ENCODE results near the gene LSM14B.

Gene LSM14B

DNA sequence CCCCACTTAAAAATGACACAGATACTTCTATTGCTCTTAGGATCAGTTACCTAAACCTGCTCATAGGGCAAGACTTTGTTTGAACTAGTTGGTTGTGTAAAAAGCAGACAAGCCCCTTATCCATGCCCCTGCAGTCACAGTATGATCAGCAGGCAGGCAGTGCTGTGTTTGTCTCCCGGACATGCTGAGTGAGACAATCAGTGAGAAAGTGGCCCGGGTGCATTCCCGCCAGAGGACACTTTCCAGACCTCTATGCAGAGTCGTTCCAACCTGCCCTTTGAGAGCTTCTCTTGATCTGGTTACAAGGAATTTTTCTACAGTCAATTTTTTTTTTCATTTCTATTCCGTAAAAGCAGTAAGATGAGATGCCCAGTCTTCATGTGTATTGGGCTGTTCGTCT, 6.2 kb downstream of the LSM14B start:
- no peak for TF ChIP-seq EZH2 (IDR thresholded peaks at IDR 0.05; ENCODE audit: borderline replicate concordance, low read length)
- TF ChIP-seq, protein P1, sequence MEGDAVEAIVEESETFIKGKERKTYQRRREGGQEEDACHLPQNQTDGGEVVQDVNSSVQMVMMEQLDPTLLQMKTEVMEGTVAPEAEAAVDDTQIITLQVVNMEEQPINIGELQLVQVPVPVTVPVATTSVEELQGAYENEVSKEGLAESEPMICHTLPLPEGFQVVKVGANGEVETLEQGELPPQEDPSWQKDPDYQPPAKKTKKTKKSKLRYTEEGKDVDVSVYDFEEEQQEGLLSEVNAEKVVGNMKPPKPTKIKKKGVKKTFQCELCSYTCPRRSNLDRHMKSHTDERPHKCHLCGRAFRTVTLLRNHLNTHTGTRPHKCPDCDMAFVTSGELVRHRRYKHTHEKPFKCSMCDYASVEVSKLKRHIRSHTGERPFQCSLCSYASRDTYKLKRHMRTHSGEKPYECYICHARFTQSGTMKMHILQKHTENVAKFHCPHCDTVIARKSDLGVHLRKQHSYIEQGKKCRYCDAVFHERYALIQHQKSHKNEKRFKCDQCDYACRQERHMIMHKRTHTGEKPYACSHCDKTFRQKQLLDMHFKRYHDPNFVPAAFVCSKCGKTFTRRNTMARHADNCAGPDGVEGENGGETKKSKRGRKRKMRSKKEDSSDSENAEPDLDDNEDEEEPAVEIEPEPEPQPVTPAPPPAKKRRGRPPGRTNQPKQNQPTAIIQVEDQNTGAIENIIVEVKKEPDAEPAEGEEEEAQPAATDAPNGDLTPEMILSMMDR (IDR thresholded peaks at IDR 0.05; ENCODE audit: low read length) = no peak
- no peak overlapping the region; the same call in 1 of the 2 replicates for H3K9ac ChIP-seq (ENCODE audit: low read length)

DNA sequence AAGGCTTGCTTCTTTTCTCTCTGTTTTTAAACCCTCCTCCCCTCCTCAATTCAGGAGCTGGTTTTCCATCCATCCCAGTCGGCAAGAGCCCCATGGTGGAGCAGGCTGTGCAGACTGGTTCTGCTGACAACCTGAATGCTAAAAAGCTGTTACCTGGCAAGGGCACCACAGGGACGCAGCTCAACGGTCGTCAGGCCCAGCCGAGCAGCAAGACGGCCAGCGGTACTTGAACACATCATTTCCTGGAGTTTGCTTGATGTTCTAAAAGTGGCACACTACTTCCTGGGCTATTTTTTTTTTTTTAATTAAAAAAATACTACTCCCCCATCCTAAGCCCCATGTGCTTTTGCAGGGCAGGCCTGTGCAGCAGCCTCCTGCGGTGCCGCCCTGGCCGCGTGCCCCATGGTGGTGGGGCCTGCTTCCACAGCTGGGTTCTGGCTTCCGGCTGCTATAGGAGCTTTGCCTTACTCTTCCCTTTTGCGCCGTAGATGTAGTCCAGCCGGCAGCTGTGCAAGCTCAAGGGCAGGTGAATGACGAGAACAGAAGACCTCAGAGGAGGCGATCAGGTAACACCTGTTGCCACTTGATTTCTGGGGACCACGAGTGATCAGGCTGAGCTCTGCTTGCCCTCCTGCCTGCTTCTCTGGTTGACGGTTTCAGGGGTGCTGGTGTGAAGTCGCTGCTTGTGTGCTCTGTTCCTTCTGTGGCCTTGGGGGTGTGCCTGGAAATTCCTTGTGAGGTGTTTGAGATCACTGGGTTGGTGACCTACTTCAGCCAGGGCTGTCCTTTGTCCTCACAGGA, 7.7 kb downstream of the LSM14B start:
- peaks cover 99% of the 10 kb centered on the region for H3K36me3 ChIP-seq (ENCODE audit: insufficient read depth, low read length)
- TF ChIP-seq EZH2 (IDR thresholded peaks at IDR 0.05; ENCODE audit: borderline replicate concordance, low read length) = no peak
- TF ChIP-seq, protein P1 (IDR thresholded peaks at IDR 0.05; ENCODE audit: low read length) = no peak
- peaks cover 17% of the 10 kb centered on the region for H3K4me1 ChIP-seq (ENCODE audit: insufficient read depth, low read length, severe bottlenecking)
- H3K9me2 ChIP-seq (ENCODE audit: low read depth, low read length) = no peaks in the 10 kb centered on the region
- no peak overlapping the region for H2AFZ ChIP-seq (ENCODE audit: low read length)
- H3K4me3 ChIP-seq (ENCODE audit: low read depth, low read length, poor library complexity, severe bottlenecking) = no peak overlapping the region
- H3K4me2 ChIP-seq (ENCODE audit: low read length) = peak overlapping the region; percentile 11; the same call in 1 of the 2 replicates
- no peaks in the 10 kb centered on the region for H4K20me1 ChIP-seq (ENCODE audit: insufficient read depth, low read length)
- peak overlapping the region; percentile 23; the same call in 1 of the 2 replicates for H3K9ac ChIP-seq (ENCODE audit: low read length)
- H3K79me2 ChIP-seq (ENCODE audit: insufficient read depth, low read length) = no peaks in the 10 kb centered on the region
- no peaks in the 10 kb centered on the region for H3K27me3 ChIP-seq (ENCODE audit: insufficient read depth, low read length)
- H3F3A ChIP-seq (ENCODE audit: insufficient read depth, low read length) = no peaks in the 10 kb centered on the region
- peak overlapping the region; percentile 55 for H3K27ac ChIP-seq (ENCODE audit: low read depth, low read length, poor library complexity, severe bottlenecking)
- no peaks in the 10 kb centered on the region for H3K9me3 ChIP-seq (ENCODE audit: low read length)

More for the DNA sequence above, 6.2 kb downstream of the LSM14B start:
- Histone ChIP-seq H3K79me2 (ENCODE audit: insufficient read depth, low read length) (no peaks in the 10 kb centered on the region), H3K9me2 (ENCODE audit: low read depth, low read length) (no peaks in the 10 kb centered on the region), H4K20me1 (ENCODE audit: insufficient read depth, low read length) (no peaks in the 10 kb centered on the region), H2AFZ (ENCODE audit: low read length) (no peak overlapping the region), H3K27ac (ENCODE audit: low read depth, low read length, poor library complexity, severe bottlenecking) (no peak overlapping the region), H3F3A (ENCODE audit: insufficient read depth, low read length) (no peaks in the 10 kb centered on the region), H3K9me3 (ENCODE audit: low read length) (no peaks in the 10 kb centered on the region), H3K27me3 (ENCODE audit: insufficient read depth, low read length) (no peaks in the 10 kb centered on the region), H3K4me3 (ENCODE audit: low read depth, low read length, poor library complexity, severe bottlenecking) (no peak overlapping the region), H3K36me3 (ENCODE audit: insufficient read depth, low read length) (peaks cover 96% of the 10 kb centered on the region), H3K4me2 (ENCODE audit: low read length) (no peak overlapping the region), H3K4me1 (ENCODE audit: insufficient read depth, low read length, severe bottlenecking) (peaks cover 25% of the 10 kb centered on the region)

DNA sequence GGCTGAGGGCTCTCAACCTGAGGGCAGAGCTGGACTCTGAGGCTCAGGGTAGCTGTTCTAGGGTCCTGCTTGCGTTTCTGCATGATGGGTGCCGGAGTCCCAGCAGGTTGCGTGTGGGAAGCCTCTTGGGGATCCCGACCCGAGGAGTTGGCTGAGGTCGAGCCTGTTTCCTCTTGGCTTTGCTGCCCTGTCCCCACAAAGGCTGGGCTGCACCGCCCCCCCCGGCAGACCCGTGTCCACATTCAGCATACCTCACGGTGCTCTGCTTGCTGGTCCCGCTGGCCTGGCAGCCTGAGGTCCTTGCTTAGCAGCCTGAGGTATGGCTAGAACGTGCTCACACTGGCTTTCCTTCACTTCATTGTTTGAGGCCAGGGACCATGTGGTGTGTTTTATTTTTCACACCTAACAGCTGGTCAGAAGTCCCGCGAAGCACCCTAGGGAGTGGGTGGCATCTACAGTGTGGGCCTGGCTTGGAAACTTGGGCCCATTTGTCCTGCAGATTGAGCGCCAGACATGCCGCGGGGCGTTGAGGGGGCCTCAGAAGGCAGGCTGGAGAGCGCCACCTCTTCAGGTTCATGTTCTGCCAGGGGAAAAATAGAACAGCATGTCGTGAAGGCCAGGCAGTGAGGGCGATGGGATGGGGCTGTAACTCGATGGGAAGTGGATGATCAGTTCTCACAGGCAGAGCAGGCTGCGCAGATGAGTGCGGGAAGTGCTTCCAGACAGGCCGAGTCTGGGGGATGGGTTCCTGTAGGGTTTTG, 9.5 kb downstream of the LSM14B start:
- no peaks in the 10 kb centered on the region for H3K9me2 ChIP-seq (ENCODE audit: low read depth, low read length)
- no peak overlapping the region for H3K4me2 ChIP-seq (ENCODE audit: low read length)
- H3K4me1 ChIP-seq (ENCODE audit: insufficient read depth, low read length, severe bottlenecking) = peaks cover 17% of the 10 kb centered on the region
- H3K27me3 ChIP-seq (ENCODE audit: insufficient read depth, low read length) = no peaks in the 10 kb centered on the region
- no peak overlapping the region for H3K27ac ChIP-seq (ENCODE audit: low read depth, low read length, poor library complexity, severe bottlenecking)
- no peak overlapping the region for H3K9ac ChIP-seq (ENCODE audit: low read length)
- no peaks in the 10 kb centered on the region for H4K20me1 ChIP-seq (ENCODE audit: insufficient read depth, low read length)
- TF ChIP-seq, protein P1 (IDR thresholded peaks at IDR 0.05; ENCODE audit: low read length) = no peak
- no peak for TF ChIP-seq EZH2 (IDR thresholded peaks at IDR 0.05; ENCODE audit: borderline replicate concordance, low read length)
- H2AFZ ChIP-seq (ENCODE audit: low read length) = no peak overlapping the region
- H3K4me3 ChIP-seq (ENCODE audit: low read depth, low read length, poor library complexity, severe bottlenecking) = no peak overlapping the region
- H3K36me3 ChIP-seq (ENCODE audit: insufficient read depth, low read length) = peaks cover 99% of the 10 kb centered on the region
- H3K79me2 ChIP-seq (ENCODE audit: insufficient read depth, low read length) = no peaks in the 10 kb centered on the region
- H3F3A ChIP-seq (ENCODE audit: insufficient read depth, low read length) = peaks cover 6% of the 10 kb centered on the region; the same call in 1 of the 2 replicates
- H3K9me3 ChIP-seq (ENCODE audit: low read length) = no peaks in the 10 kb centered on the region

All from OCI-LY1 (cell line).